ENCODE data around the gene NACC1. TPM values are rescaled to one million over a fixed set of nuclear protein-coding genes. Genes with fewer than 3 reads are reported as not detected.

The NACC1 gene
- total and polyA plus RNA-seq, 2 of the 13 experiments (the other 11 are each of a cell fraction or from before 2014, with no cell fraction given) = 31.8 to 42.3 TPM

GRCh38 chr19:13149628-13150186 is 31.6 kb downstream of the NACC1 start (continued):
- TF ChIP-seq CERS6 (CRISPR knock-in tag; IDR thresholded peaks at IDR 0.05) (0 out of 2 replicates have a peak, but pooled peaks have one; percentile 23), MEIS1 (CRISPR knock-in tag; IDR thresholded peaks at IDR 0.05; ENCODE audit: borderline replicate concordance) (no peak), ZNF572 (CRISPR knock-in tag; IDR thresholded peaks at IDR 0.05) (no peak), ZSCAN25 (CRISPR knock-in tag; IDR thresholded peaks at IDR 0.05) (peak; percentile 12; the same call in 1 of the 2 replicates), THYN1 (CRISPR knock-in tag; IDR thresholded peaks at IDR 0.05; ENCODE audit: borderline replicate concordance, low read depth) (no peak), PRDM15 (CRISPR knock-in tag; IDR thresholded peaks at IDR 0.05) (peak; percentile 94), ZBTB42 (CRISPR knock-in tag; IDR thresholded peaks at IDR 0.05) (no peak), MTERF4 (CRISPR knock-in tag; IDR thresholded peaks at IDR 0.05) (0 out of 2 replicates have a peak, but pooled peaks have one; percentile 38), ISX (CRISPR knock-in tag; conservative IDR thresholded peaks at IDR 0.05) (0 out of 2 replicates have a peak, but pooled peaks have one; percentile 39), GPBP1L1 (CRISPR knock-in tag; IDR thresholded peaks at IDR 0.05) (no peak), ZBTB49 (CRISPR knock-in tag; IDR thresholded peaks at IDR 0.05; ENCODE audit: borderline replicate concordance) (no peak), ZNF816 (CRISPR knock-in tag; IDR thresholded peaks at IDR 0.05; ENCODE audit: borderline replicate concordance) (no peak), KMT2A (CRISPR knock-in tag; IDR thresholded peaks at IDR 0.05) (peak; percentile 48; the same call in 1 of the 2 replicates), IKZF5 (CRISPR knock-in tag; IDR thresholded peaks at IDR 0.05) (no peak), TBP (CRISPR knock-in tag; IDR thresholded peaks at IDR 0.05) (no peak), NR2C2 (CRISPR knock-in tag; IDR thresholded peaks at IDR 0.05; ENCODE audit: borderline replicate concordance) (no peak; the same call in 1 of the 2 replicates), GABPA (IDR thresholded peaks at IDR 0.05; ENCODE audit: low read depth, low read length) (peak; percentile 25; the same call in 1 of the 2 replicates), GABPA (CRISPR knock-in tag; IDR thresholded peaks at IDR 0.05; ENCODE audit: low read depth) (no peak), TCF7L2 (IDR thresholded peaks at IDR 0.05; ENCODE audit: low read depth, low read length) (no peak)

All from HepG2 (cell line).